GM12878 (cell line): ENCODE data around the gene SLC25A48. TPM values are rescaled to one million over a fixed set of nuclear protein-coding genes. Genes with fewer than 3 reads are reported as not detected.

Experiments used
- ATAC-seq: fragments of 200-7000 bp; cut with Tn5 transposase; 3 replicates; pipeline ENCODE4 v1.9.1; 2020; ENCODE audit warnings: mild to moderate bottlenecking, moderate library complexity
- BruUV-seq: library from RNA; stranded (reverse); fragments of 400-500 nt; replicated peaks from 2 replicates; lab custom pipeline; 2021; lab: Mats Ljungman, UMichigan
- CTCF ChIA-PET: fragments of 300-600 bp; sonication (Branson Sonifier 250); formaldehyde crosslinking; extraction: SDS; loops from one replicate; lab custom pipeline; 2021; ENCODE audit warnings: inconsistent platforms; lab: Yijun Ruan, JAX
- POLR2A ChIA-PET: fragments of 350-600 bp; formaldehyde crosslinking; extraction: SDS; loops from one replicate; lab custom pipeline; 2021; ENCODE audit warnings: inconsistent platforms; lab: Charles Lee
- RAD21 ChIA-PET: fragments of 300-600 bp; sonication (Branson Sonifier 250); formaldehyde crosslinking; loops from one replicate; lab custom pipeline; 2023; ENCODE audit warnings: antibody characterized with exemption; ENCODE audit not compliant: unreplicated experiment; lab: Charles Lee
- SMC1A ChIA-PET: fragments of 300-600 bp; sonication (Branson Sonifier 250); formaldehyde crosslinking; loops from one replicate; lab custom pipeline; 2023; ENCODE audit not compliant: unreplicated experiment, uncharacterized antibody; lab: Charles Lee
- DNase-seq: peaks from one replicate; pipeline ENCODE4 v3.0.0-alpha.2; 2011; ENCODE audit warnings: low read depth, low spot score
- FAIRE-seq: peaks from 3 replicates; lab custom pipeline; 2011; peaks lifted over from hg19 to GRCh38; lab: Jason Lieb, UNC
- H2AFZ ChIP-seq: 2 replicates; pipeline ENCODE4 v1.6.0; 2011; ENCODE audit warnings: low read depth, low read length, control low read depth; ENCODE audit not compliant: control insufficient read depth
- H3K27ac ChIP-seq: 2 replicates; pipeline ENCODE4 v1.5.1; 2011; ENCODE audit warnings: control low read depth; ENCODE audit not compliant: control insufficient read depth, insufficient read depth
- H3K27me3 ChIP-seq, 2 experiments: replicated peaks in 1 of 2; 2 replicates each; pipeline versions ENCODE4 v1.6.0 to v1.6.1; 2011; ENCODE audit warnings: low read length in 1 of 2; ENCODE audit not compliant: control insufficient read depth in 2 of 2, insufficient read depth in 2 of 2
- H3K36me3 ChIP-seq, 2 experiments: 2 replicates each; pipeline ENCODE4 v1.5.1; 2011; ENCODE audit warnings: low read length in 1 of 2; ENCODE audit not compliant: control insufficient read depth in 2 of 2, insufficient read depth in 2 of 2
- H3K4me1 ChIP-seq: 2 replicates; pipeline ENCODE4 v1.6.1; 2011; ENCODE audit warnings: mild to moderate bottlenecking, low read length, moderate library complexity, mixed read lengths; ENCODE audit not compliant: control insufficient read depth, insufficient read depth
- H3K4me2 ChIP-seq: 2 replicates; pipeline ENCODE4 v1.6.0; 2011; ENCODE audit warnings: control low read depth; ENCODE audit not compliant: control insufficient read depth, insufficient read depth
- H3K4me3 ChIP-seq: fragments of 200-600 bp; sonication (generic); 2 replicates; pipeline ENCODE4 v1.5.1; 2016
- H3K79me2 ChIP-seq: 2 replicates; pipeline ENCODE4 v1.6.0; 2011; ENCODE audit warnings: low read length; ENCODE audit not compliant: control insufficient read depth, insufficient read depth
- H3K9ac ChIP-seq: 2 replicates; pipeline ENCODE4 v1.8.0; 2011; ENCODE audit warnings: low read length, control low read depth, mixed read lengths; ENCODE audit not compliant: control insufficient read depth, insufficient read depth
- H3K9me3 ChIP-seq: replicated peaks from 3 replicates; pipeline ENCODE4 v1.5.1; 2011; ENCODE audit warnings: mild to moderate bottlenecking, low read length; ENCODE audit not compliant: control insufficient read depth, insufficient read depth
- H4K20me1 ChIP-seq: 2 replicates; pipeline ENCODE4 v1.6.0; 2011; ENCODE audit not compliant: control insufficient read depth, insufficient read depth
- ATF2 ChIP-seq: IDR thresholded peaks from 2 replicates; pipeline ENCODE4 v1.6.1; 2012; ENCODE audit warnings: low read length, inconsistent platforms
- HSF1 ChIP-seq: fragments of 150-350 bp; IDR thresholded peaks from 2 replicates; pipeline ENCODE4 v1.6.1; 2014; ENCODE audit warnings: mild to moderate bottlenecking, low read depth, low read length
- IRF4 ChIP-seq: IDR thresholded peaks from 2 replicates; pipeline ENCODE4 v1.6.1; 2011; ENCODE audit warnings: low read depth, low read length
- KAT2A ChIP-seq: conservative IDR thresholded peaks from 2 replicates; pipeline ENCODE4 v1.6.1; 2011; ENCODE audit warnings: low read depth, low read length; ENCODE audit not compliant: control insufficient read depth
- NBN ChIP-seq: fragments of 450-650 bp; IDR thresholded peaks from 2 replicates; pipeline ENCODE4 v1.6.1; 2016
- RBBP5 ChIP-seq: fragments of 200-600 bp; sonication (generic); conservative IDR thresholded peaks from 2 replicates; pipeline ENCODE4 v1.6.1; 2016
- RELA ChIP-seq: fragments of 450-650 bp; IDR thresholded peaks from 2 replicates; pipeline ENCODE4 v1.8.0; 2014; ENCODE audit warnings: borderline replicate concordance; ENCODE audit not compliant: partially characterized antibody
- SMC3 ChIP-seq: IDR thresholded peaks from 2 replicates; pipeline ENCODE4 v1.6.1; 2011; ENCODE audit warnings: low read length, improper control_type of control experiment, borderline replicate concordance
- SREBF2 ChIP-seq: IDR thresholded peaks from 2 replicates; pipeline ENCODE4 v1.6.1; 2012; ENCODE audit warnings: mild to moderate bottlenecking, low read length
- SRF ChIP-seq, 2 experiments: IDR thresholded peaks; 2 replicates each; pipeline ENCODE4 v1.6.1; 2011; ENCODE audit warnings: low read depth in 2 of 2, low read length in 2 of 2, mild to moderate bottlenecking in 1 of 2, moderate library complexity in 1 of 2
- SUPT20H ChIP-seq: IDR thresholded peaks from 2 replicates; pipeline ENCODE4 v1.6.1; 2011; ENCODE audit warnings: low read depth, mild to moderate bottlenecking, low read length, moderate library complexity, borderline replicate concordance; ENCODE audit not compliant: control insufficient read depth
- WRNIP1 ChIP-seq: IDR thresholded peaks from 2 replicates; pipeline ENCODE4 v1.6.1; 2011; ENCODE audit warnings: low read depth, low read length, improper control_type of control experiment, borderline replicate concordance
- ZNF687 ChIP-seq: fragments of 450-650 bp; IDR thresholded peaks from 2 replicates; pipeline ENCODE4 v1.6.1; 2017; ENCODE audit warnings: mild to moderate bottlenecking, moderate library complexity
- ZSCAN29 ChIP-seq: fragments of 450-650 bp; IDR thresholded peaks from 2 replicates; pipeline ENCODE4 v1.6.1; 2017; ENCODE audit warnings: mild to moderate bottlenecking, moderate library complexity
- WGBS: methylation state at CpG from one replicate; pipeline ENCODE4 v1.1.6; 2016; ENCODE audit warnings: low lambda C conversion rate; ENCODE audit not compliant: insufficient replicate concordance, insufficient coverage; ENCODE audit errors: missing lambda C conversion rate; 5-methylcytosine and 5-hydroxymethylcytosine counted together
- in situ Hi-C: fragments of 300-500 bp; cut with MboI; formaldehyde crosslinking; loops from 9 replicates; pipeline ENCODE4 v1.14.3; 2018; ENCODE audit warnings: mixed read lengths
- intact Hi-C: fragments of 100-400 bp; cut with micrococcal nuclease; formaldehyde crosslinking; loops from one replicate; pipeline ENCODE4 v1.14.2; 2022; ENCODE audit not compliant: unreplicated experiment
- polyA plus RNA-seq, 11 experiments: library from polyadenylated mRNA; depleted of rRNA in 4 of 11; unstranded in 6 of 11; stranded (reverse) in 5 of 11; fragments of >200 nt; fragmentation: Nextera tagmentation in 4 of 11; fragmentation: Illumina TruSeq in 1 of 11; extraction: Ambion mirVana in 4 of 11; extraction: Trizol in 1 of 11; gene quantifications; 1 replicate in 1 of 11; 2 replicates in 10 of 11; pipeline versions ENCODE4 v1.2.1 to v1.2.3, GENCODE V29; 2011 to 2016; ENCODE audit warnings: inconsistent platforms in 2 of 11, missing spikeins in 2 of 11, low read depth in 1 of 11
- total RNA-seq, 4 experiments: library from RNA; depleted of rRNA in 3 of 4; stranded (reverse); fragments of >200 nt in 3 of 4; fragmentation: Illumina TruSeq in 1 of 4; extraction: Trizol in 1 of 4; gene quantifications; 2 replicates each; pipeline versions ENCODE4 v1.2.1 to v1.2.3, GENCODE V29; 2013 to 2021

SLC25A48 gene
- total and polyA plus RNA-seq, 10 of the 15 experiments (the other 5 are each of a cell fraction or from before 2014, with no cell fraction given): 0.06 TPM; not detected in 9

- FAIRE-seq (no peak), ATAC-seq (no peak)
- intact Hi-C loops (no loop called here), in situ Hi-C loops (no loop called here)
- POLR2A ChIA-PET: no interaction called here
- no peak overlapping the region for H2AFZ ChIP-seq
- BruUV-seq: no TSS peak
- no peak overlapping the region for H3K4me2 ChIP-seq
- H4K20me1 ChIP-seq: no peaks in the 10 kb centered on the region
- no peaks in the 10 kb centered on the region; the same call in 2 of the 3 replicates for H3K9me3 ChIP-seq
- no peak overlapping the region for H3K27ac ChIP-seq
- no peaks in the 10 kb centered on the region for H3K4me1 ChIP-seq
- H3K4me3 ChIP-seq: no peak overlapping the region
- CTCF ChIA-PET: no interaction called here
- H3K79me2 ChIP-seq: no peaks in the 10 kb centered on the region
- no peak for TF ChIP-seq SUPT20H
- no peak for TF ChIP-seq ZSCAN29
- no peak for TF ChIP-seq RELA
- no peak for TF ChIP-seq ZNF687
- TF ChIP-seq ATF2: no peak
- TF ChIP-seq KAT2A: no peak
- TF ChIP-seq SRF (IDR thresholded peaks at IDR 0.05; ENCODE audit: low read depth in 2 of 2, low read length in 2 of 2): no peak
- no peak for TF ChIP-seq IRF4
- TF ChIP-seq NBN: no peak
- TF ChIP-seq SMC3: no peak
- TF ChIP-seq SREBF2: no peak
- no peak for TF ChIP-seq RBBP5
- no peak for TF ChIP-seq WRNIP1
- TF ChIP-seq HSF1: no peak
- TF ChIP-seq, all 136 proteins: peak for 0
- SMC1A ChIA-PET: no interaction called here
- Histone ChIP-seq H3K9ac (no peak overlapping the region), H3K36me3 (no peaks in the 10 kb centered on the region), H3K27me3 (no peaks in the 10 kb centered on the region; a peak in 1 of 4 replicates)
- 0% methylated on average over 1 of the region's 1 CpG for WGBS
- RAD21 ChIA-PET: no interaction called here
- DNase-seq: no peak
Observed at GRCh38 chr5:135861641-135862040, 27.2 kb downstream of the SLC25A48 start.
